NCI-H748 (cell line): ENCODE results near the gene ZNF343.
"Not testable (repeated sequence)": the region's sequence is repeated elsewhere in the genome, so short reads cannot be mapped to it uniquely, and the experiment has no call there.

ENCODE experiments used
- DNase-seq: peaks from one replicate; lab custom pipeline; 2025; ENCODE audit not compliant: unreplicated experiment; lab: John Stamatoyannopoulos, UW

Gene ZNF343

GRCh38 chr20:2521369-2522305 lies 12.9 kb upstream of the ZNF343 start:
- peak; percentile 57 for DNase-seq

- DNase-seq = no peak
Observed at GRCh38 chr20:2520617-2521016, 11.9 kb upstream of the ZNF343 start.

GRCh38 chr20:2519115-2519809 lies 10.5 kb upstream of the ZNF343 start:
- no peak for DNase-seq

GRCh38 chr20:2518558-2518957 lies 9.8 kb upstream of the ZNF343 start:
- DNase-seq = no peak

GRCh38 chr20:2518096-2518495 lies 9.4 kb upstream of the ZNF343 start:
- DNase-seq = no peak

GRCh38 chr20:2516399-2516798 lies 7.7 kb upstream of the ZNF343 start:
- no peak for DNase-seq

- no peak for DNase-seq
Observed at GRCh38 chr20:2515203-2515602, 6.5 kb upstream of the ZNF343 start.

- DNase-seq = no peak
Observed at GRCh38 chr20:2509794-2510193, 1.1 kb upstream of the ZNF343 start.

GRCh38 chr20:2509468-2509781 lies 710 bp upstream of the ZNF343 start:
- no peak for DNase-seq

GRCh38 chr20:2507875-2508630 lies 662 bp downstream of the ZNF343 start:
- DNase-seq = no peak

- DNase-seq = no peak
Observed at GRCh38 chr20:2507464-2507863, 1.3 kb downstream of the ZNF343 start.

- DNase-seq = not testable (repeated sequence)
Observed at GRCh38 chr20:2506426-2506825, 2.3 kb downstream of the ZNF343 start.

GRCh38 chr20:2504803-2505202 lies 3.9 kb downstream of the ZNF343 start:
- not testable (repeated sequence) for DNase-seq

- not testable (repeated sequence) for DNase-seq
Observed at GRCh38 chr20:2502808-2503384, 5.8 kb downstream of the ZNF343 start.

- no peak for DNase-seq
Observed at GRCh38 chr20:2485661-2486060, 23.1 kb downstream of the ZNF343 start.

GRCh38 chr20:2485080-2485479 lies 23.6 kb downstream of the ZNF343 start:
- DNase-seq = no peak

GRCh38 chr20:2483504-2483903 lies 25.2 kb downstream of the ZNF343 start:
- DNase-seq = no peak

GRCh38 chr20:2480381-2480780 lies 28.3 kb downstream of the ZNF343 start:
- no peak for DNase-seq

GRCh38 chr20:2476742-2477615 lies 31.7 kb downstream of the ZNF343 start:
- no peak for DNase-seq
